ENCODE data around the gene SRGAP2C.
"Not testable (repeated sequence)": the region's sequence is repeated elsewhere in the genome, so short reads cannot be mapped to it uniquely, and the experiment has no call there.

The SRGAP2C gene

GRCh38 chr1:121227544-121228330 is 43.0 kb downstream of the SRGAP2C start:
- DNase-seq (ENCODE audit: low spot score) = not testable (repeated sequence)

GRCh38 chr1:121230636-121231035 is 45.9 kb downstream of the SRGAP2C start:
- DNase-seq (ENCODE audit: low spot score) = not testable (repeated sequence)

- DNase-seq (ENCODE audit: low spot score) = not testable (repeated sequence)
Observed at GRCh38 chr1:121232445-121233125, 47.8 kb downstream of the SRGAP2C start.

GRCh38 chr1:121234090-121234759 is 49.5 kb downstream of the SRGAP2C start:
- DNase-seq (ENCODE audit: low spot score) = not testable (repeated sequence)

- not testable (repeated sequence) for DNase-seq (ENCODE audit: low spot score)
Observed at GRCh38 chr1:121238384-121238783, 53.6 kb downstream of the SRGAP2C start.

- DNase-seq (ENCODE audit: low spot score) = not testable (repeated sequence)
Observed at GRCh38 chr1:121243913-121244312, 59.1 kb downstream of the SRGAP2C start.

- not testable (repeated sequence) for DNase-seq (ENCODE audit: low spot score)
Observed at GRCh38 chr1:121246399-121246798, 61.6 kb downstream of the SRGAP2C start.

- DNase-seq (ENCODE audit: low spot score) = not testable (repeated sequence)
Observed at GRCh38 chr1:121252656-121253055, 67.9 kb downstream of the SRGAP2C start.

GRCh38 chr1:121254618-121255017 is 69.8 kb downstream of the SRGAP2C start:
- not testable (repeated sequence) for DNase-seq (ENCODE audit: low spot score)

- not testable (repeated sequence) for DNase-seq (ENCODE audit: low spot score)
Observed at GRCh38 chr1:121257632-121258031, 72.9 kb downstream of the SRGAP2C start.

GRCh38 chr1:121258134-121258533 is 73.4 kb downstream of the SRGAP2C start:
- not testable (repeated sequence) for DNase-seq (ENCODE audit: low spot score)

- DNase-seq (ENCODE audit: low spot score) = not testable (repeated sequence)
Observed at GRCh38 chr1:121260205-121260604, 75.4 kb downstream of the SRGAP2C start.

- DNase-seq (ENCODE audit: low spot score) = not testable (repeated sequence)
Observed at GRCh38 chr1:121262163-121262562, 77.4 kb downstream of the SRGAP2C start.

GRCh38 chr1:121263789-121264244 is 79.0 kb downstream of the SRGAP2C start:
- not testable (repeated sequence) for DNase-seq (ENCODE audit: low spot score)

- DNase-seq (ENCODE audit: low spot score) = not testable (repeated sequence)
Observed at GRCh38 chr1:121267072-121267471, 82.3 kb downstream of the SRGAP2C start.

GRCh38 chr1:121269309-121269708 is 84.5 kb downstream of the SRGAP2C start:
- not testable (repeated sequence) for DNase-seq (ENCODE audit: low spot score)

- DNase-seq (ENCODE audit: low spot score) = not testable (repeated sequence)
Observed at GRCh38 chr1:121269973-121270372, 85.2 kb downstream of the SRGAP2C start.

GRCh38 chr1:121271143-121271715 is 86.5 kb downstream of the SRGAP2C start:
- DNase-seq (ENCODE audit: low spot score) = not testable (repeated sequence)

GRCh38 chr1:121275435-121275834 is 90.7 kb downstream of the SRGAP2C start:
- not testable (repeated sequence) for DNase-seq (ENCODE audit: low spot score)

- DNase-seq (ENCODE audit: low spot score) = not testable (repeated sequence)
Observed at GRCh38 chr1:121278202-121278601, 93.4 kb downstream of the SRGAP2C start.

- DNase-seq (ENCODE audit: low spot score) = not testable (repeated sequence)
Observed at GRCh38 chr1:121278777-121279547, 94.2 kb downstream of the SRGAP2C start.

Data from HuH-7 (cell line).